Measurements from ENCODE around the gene GIMAP5.

The GIMAP5 gene

GRCh38 chr7:150735596-150736358, 1.4 kb upstream of the GIMAP5 start:
- DNase-seq (ENCODE audit: low read depth): no peak

DNA sequence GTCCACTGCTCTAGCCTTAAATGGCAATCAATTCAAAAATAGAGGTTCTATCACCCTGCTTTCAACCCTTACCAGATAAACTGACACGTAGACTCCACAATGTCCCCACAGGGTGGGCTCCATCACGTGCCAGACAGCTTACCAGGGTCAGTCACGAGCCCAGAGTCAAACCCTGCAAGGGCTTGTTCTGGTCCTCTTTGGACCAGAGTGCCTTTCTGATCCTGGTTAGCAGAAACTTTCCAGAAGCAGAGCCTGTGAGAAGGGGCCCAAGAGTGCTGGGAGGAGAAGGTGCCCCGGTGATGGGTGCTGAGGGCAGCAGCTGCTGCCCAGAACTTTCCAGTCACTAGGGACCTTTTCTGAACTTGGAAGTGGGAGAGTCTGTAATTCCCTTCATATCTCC, 354 bp upstream of the GIMAP5 start:
- no peak for DNase-seq (ENCODE audit: low read depth)

DNA sequence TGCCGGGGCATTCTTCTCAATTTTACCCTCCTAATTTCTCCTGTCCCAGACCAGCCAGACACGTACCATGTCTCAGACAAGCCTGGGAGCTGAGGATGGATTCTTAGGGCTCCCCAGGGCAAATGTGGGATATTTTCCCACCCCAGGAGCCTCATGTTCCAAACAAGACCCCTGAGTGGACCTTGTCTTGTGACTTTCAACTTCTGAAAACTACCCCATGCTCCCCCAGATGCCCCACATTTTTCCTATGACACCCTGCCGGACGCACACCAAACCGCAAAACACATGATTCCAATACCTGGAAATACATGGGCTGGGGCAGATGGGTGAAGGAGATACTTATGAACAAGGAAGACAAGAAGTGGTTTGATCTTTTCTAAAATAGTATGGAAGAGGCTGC, 874 bp downstream of the GIMAP5 start:
- DNase-seq (ENCODE audit: low read depth): no peak

- no peak for DNase-seq (ENCODE audit: low read depth)
These were observed 1.4 kb downstream of the GIMAP5 start for GRCh38 chr7:150738591-150739001.

DNA sequence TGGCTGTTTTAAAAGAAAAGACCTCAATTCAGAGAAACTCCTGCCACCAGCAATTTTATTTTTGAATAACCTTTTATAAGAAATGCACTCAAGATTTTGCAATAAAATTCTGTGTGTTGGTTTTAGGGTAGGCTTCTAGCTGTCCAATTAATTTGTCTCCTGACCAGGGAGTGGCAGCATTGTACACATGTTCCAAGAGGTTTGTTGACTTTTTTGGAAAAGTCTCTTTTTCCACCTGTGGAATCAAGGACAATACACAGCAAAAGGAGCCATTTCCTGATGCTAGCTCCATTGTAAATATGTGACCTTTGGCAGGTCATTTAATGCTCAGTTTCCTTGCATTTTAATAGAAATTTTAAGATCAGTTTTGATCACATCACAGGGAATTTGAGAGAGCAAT, 1.8 kb downstream of the GIMAP5 start:
- DNase-seq (ENCODE audit: low read depth): no peak

GRCh38 chr7:150740053-150740452, 2.8 kb downstream of the GIMAP5 start:
- DNase-seq (ENCODE audit: low read depth): no peak

DNA sequence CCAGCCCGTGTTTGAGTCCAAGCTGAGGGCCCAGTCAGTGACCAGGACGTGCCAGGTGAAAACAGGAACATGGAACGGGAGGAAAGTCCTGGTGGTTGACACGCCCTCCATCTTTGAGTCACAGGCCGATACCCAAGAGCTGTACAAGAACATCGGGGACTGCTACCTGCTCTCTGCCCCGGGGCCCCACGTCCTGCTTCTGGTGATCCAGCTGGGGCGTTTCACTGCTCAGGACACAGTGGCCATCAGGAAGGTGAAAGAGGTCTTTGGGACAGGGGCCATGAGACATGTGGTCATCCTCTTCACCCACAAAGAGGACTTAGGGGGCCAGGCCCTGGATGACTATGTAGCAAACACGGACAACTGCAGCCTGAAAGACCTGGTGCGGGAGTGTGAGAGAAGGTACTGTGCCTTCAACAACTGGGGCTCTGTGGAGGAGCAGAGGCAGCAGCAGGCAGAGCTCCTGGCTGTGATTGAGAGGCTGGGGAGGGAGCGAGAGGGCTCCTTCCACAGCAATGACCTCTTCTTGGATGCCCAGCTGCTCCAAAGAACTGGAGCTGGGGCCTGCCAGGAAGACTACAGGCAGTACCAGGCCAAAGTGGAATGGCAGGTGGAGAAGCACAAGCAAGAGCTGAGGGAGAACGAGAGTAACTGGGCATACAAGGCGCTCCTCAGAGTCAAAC, 5.2 kb downstream of the GIMAP5 start:
- DNase-seq (ENCODE audit: low read depth): no peak

DNA sequence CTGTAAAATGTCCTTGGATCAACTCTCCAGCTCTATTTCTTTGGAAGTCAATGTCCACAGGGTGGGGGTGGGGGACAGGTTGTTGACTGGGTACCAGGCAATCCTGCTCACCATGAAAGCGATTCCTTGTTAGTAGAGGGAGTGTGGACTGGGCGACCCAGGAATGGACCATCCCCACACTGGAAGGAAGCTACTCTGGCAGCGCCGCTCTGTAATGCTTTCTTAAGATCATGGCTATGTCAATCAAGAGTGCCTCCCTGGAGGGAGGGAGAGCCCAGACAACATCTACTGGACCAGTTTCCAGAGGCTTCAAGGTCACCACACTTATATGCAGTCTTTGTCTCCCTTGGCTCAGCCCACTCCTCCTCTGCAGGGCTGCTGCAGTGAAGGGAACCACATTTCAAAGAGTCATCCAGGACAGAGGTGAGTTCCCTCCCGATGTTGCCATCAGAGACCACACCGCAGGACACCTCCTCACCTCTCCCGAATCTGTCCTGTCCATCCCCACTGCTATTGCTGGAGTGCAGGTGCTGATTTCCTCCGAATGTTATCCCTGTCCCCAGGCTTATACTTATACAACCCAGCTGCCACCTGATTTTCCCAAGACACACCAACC, 6.9 kb downstream of the GIMAP5 start:
- DNase-seq (ENCODE audit: low read depth): no peak

GRCh38 chr7:150745086-150745485, 7.9 kb downstream of the GIMAP5 start:
- DNase-seq (ENCODE audit: low read depth): no peak

GRCh38 chr7:150745876-150746275, 8.7 kb downstream of the GIMAP5 start:
- DNase-seq (ENCODE audit: low read depth): no peak

- no peak for DNase-seq (ENCODE audit: low read depth)
These were observed 9.7 kb downstream of the GIMAP5 start for GRCh38 chr7:150746921-150747320.

GRCh38 chr7:150748376-150748775, 11.2 kb downstream of the GIMAP5 start:
- no peak for DNase-seq (ENCODE audit: low read depth)

DNA sequence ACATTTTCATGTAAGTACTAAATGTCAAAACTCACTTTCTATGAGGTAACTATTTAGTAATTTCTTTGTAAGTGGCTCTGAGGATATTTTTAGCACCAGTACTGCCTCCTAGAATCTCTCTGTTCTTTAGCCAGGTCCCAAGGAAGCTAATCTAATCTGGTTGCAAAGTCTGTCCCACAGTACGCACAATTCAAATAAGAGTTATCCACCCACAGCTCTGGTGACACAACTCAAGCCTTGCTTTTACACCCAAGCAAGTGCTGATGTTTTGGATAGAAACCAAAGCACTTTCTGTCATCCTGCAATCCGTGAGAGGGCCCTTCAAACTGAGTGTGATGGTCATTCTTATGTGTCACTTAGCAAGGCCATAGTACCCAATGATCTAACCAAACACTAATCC, 14.5 kb downstream of the GIMAP5 start:
- DNase-seq (ENCODE audit: low read depth): no peak

GRCh38 chr7:150753239-150753638, 16.0 kb downstream of the GIMAP5 start:
- no peak for DNase-seq (ENCODE audit: low read depth)

- no peak for DNase-seq (ENCODE audit: low read depth)
These were observed 16.8 kb downstream of the GIMAP5 start for GRCh38 chr7:150753826-150754603.

GRCh38 chr7:150754951-150755350, 17.7 kb downstream of the GIMAP5 start:
- no peak for DNase-seq (ENCODE audit: low read depth)

- no peak for DNase-seq (ENCODE audit: low read depth)
These were observed 18.4 kb downstream of the GIMAP5 start for GRCh38 chr7:150755473-150756099.

GRCh38 chr7:150756166-150756565, 18.9 kb downstream of the GIMAP5 start:
- no peak for DNase-seq (ENCODE audit: low read depth)

GRCh38 chr7:150756858-150757257, 19.6 kb downstream of the GIMAP5 start:
- DNase-seq (ENCODE audit: low read depth): no peak

GRCh38 chr7:150759479-150759878, 22.3 kb downstream of the GIMAP5 start:
- DNase-seq (ENCODE audit: low read depth): no peak

- DNase-seq (ENCODE audit: low read depth): no peak
These were observed 29.1 kb downstream of the GIMAP5 start for GRCh38 chr7:150766334-150766709.

- no peak for DNase-seq (ENCODE audit: low read depth)
These were observed 32.5 kb downstream of the GIMAP5 start for GRCh38 chr7:150769768-150770167.

All from iris pigment epithelial cell (primary cell).